Endothelial cell of umbilical vein (primary cell): ENCODE results near the gene PFDN4. TPM values are rescaled to one million over a fixed set of nuclear protein-coding genes. Genes with fewer than 3 reads are reported as not detected.

Experiments
- BruUV-seq: library from RNA; stranded (reverse); fragments of 400-500 nt; replicated peaks from 2 replicates; lab custom pipeline; 2021; lab: Mats Ljungman, UMichigan
- CTCF ChIA-PET: fragments of 300-600, 350-600 bp; sonication (Branson Sonifier 250); formaldehyde crosslinking; loops from one replicate; lab custom pipeline; 2021; ENCODE audit warnings: antibody characterized with exemption, inconsistent platforms; lab: Charles Lee
- POLR2A ChIA-PET: fragments of 300-600, 350-600 bp; sonication (Branson Sonifier 250); formaldehyde crosslinking; loops from one replicate; lab custom pipeline; 2021; ENCODE audit warnings: antibody characterized with exemption, inconsistent platforms; lab: Charles Lee
- DNase-seq: peaks from one replicate; pipeline ENCODE4 v3.0.0-alpha.2; 2011; ENCODE audit warnings: low read depth, low spot score
- FAIRE-seq: peaks from 2 replicates; lab custom pipeline; 2011; peaks lifted over from hg19 to GRCh38; lab: Jason Lieb, UNC
- H2AFZ ChIP-seq: 2 replicates; pipeline ENCODE4 v1.6.0; 2012; ENCODE audit warnings: low read depth, low read length, control low read depth, inconsistent platforms
- H3K27ac ChIP-seq: 2 replicates; pipeline ENCODE4 v1.5.1; 2011; ENCODE audit warnings: low read depth, mild to moderate bottlenecking, control low read depth, low read length, moderate library complexity; ENCODE audit not compliant: insufficient read depth
- H3K27me3 ChIP-seq, 2 experiments: 2 replicates each; pipeline versions ENCODE4 v1.6.0 to v1.6.1; 2011; ENCODE audit warnings: low read length in 2 of 2, mixed read lengths in 1 of 2; ENCODE audit not compliant: control insufficient read depth in 2 of 2, insufficient read depth in 2 of 2
- H3K36me3 ChIP-seq, 2 experiments: 2 replicates in 1 of 2; 3 replicates in 1 of 2; pipeline ENCODE4 v1.5.1; 2011; ENCODE audit warnings: low read length in 2 of 2, mild to moderate bottlenecking in 1 of 2, moderate library complexity in 1 of 2; ENCODE audit not compliant: control insufficient read depth in 2 of 2, insufficient read depth in 2 of 2; ENCODE audit errors: extremely low read depth in 1 of 2
- H3K4me1 ChIP-seq: 3 replicates; pipeline ENCODE4 v1.5.1; 2011; ENCODE audit warnings: mild to moderate bottlenecking, low read length; ENCODE audit not compliant: control insufficient read depth, insufficient read depth; ENCODE audit errors: extremely low read depth
- H3K4me2 ChIP-seq: 2 replicates; pipeline ENCODE4 v1.6.1; 2011; ENCODE audit warnings: low read length, control low read depth, mixed read lengths; ENCODE audit not compliant: insufficient read depth
- H3K4me3 ChIP-seq, 3 experiments: fragments of 200-600 bp in 1 of 3; sonication (generic), shearing (Covaris generic) in 1 of 3; replicated peaks in 1 of 3; 2 replicates each; pipeline ENCODE4 v1.5.1; 2011 to 2016; ENCODE audit warnings: control low read depth in 3 of 3, low read length in 3 of 3, mild to moderate bottlenecking in 2 of 3, inconsistent platforms in 1 of 3, low read depth in 1 of 3, moderate library complexity in 1 of 3; ENCODE audit not compliant: insufficient read depth in 1 of 3
- H3K79me2 ChIP-seq: 2 replicates; pipeline ENCODE4 v1.6.0; 2012; ENCODE audit warnings: low read length, inconsistent platforms; ENCODE audit not compliant: control insufficient read depth, insufficient read depth
- H3K9ac ChIP-seq: replicated peaks from 2 replicates; pipeline ENCODE3; 2011; ENCODE audit warnings: low read length, control low read depth; ENCODE audit not compliant: insufficient read depth; ENCODE audit errors: extremely low read depth
- H3K9me1 ChIP-seq: replicated peaks from 3 replicates; pipeline ENCODE4 v1.6.0; 2011; ENCODE audit warnings: mild to moderate bottlenecking, low read length; ENCODE audit not compliant: control insufficient read depth, insufficient read depth; ENCODE audit errors: extremely low read depth
- H3K9me3 ChIP-seq: replicated peaks from 2 replicates; pipeline ENCODE4 v1.5.1; 2012; ENCODE audit warnings: low read length, inconsistent platforms; ENCODE audit not compliant: control insufficient read depth, insufficient read depth
- H4K20me1 ChIP-seq: replicated peaks from 2 replicates; pipeline ENCODE3; 2011; ENCODE audit warnings: mild to moderate bottlenecking, low read length; ENCODE audit not compliant: control insufficient read depth, insufficient read depth; ENCODE audit errors: extremely low read depth
- EZH2 ChIP-seq: IDR thresholded peaks from 2 replicates; pipeline ENCODE4 v1.6.1; 2012; ENCODE audit warnings: borderline replicate concordance, low read depth, mild to moderate bottlenecking, moderate library complexity, low read length, inconsistent platforms; ENCODE audit not compliant: severe bottlenecking
- FOS ChIP-seq: IDR thresholded peaks from 2 replicates; pipeline ENCODE4 v1.6.1; 2011; ENCODE audit warnings: mild to moderate bottlenecking, low read length, moderate library complexity, borderline replicate concordance; ENCODE audit not compliant: insufficient read depth
- GATA2 ChIP-seq: IDR thresholded peaks from 2 replicates; pipeline ENCODE4 v1.7.0; 2011; ENCODE audit warnings: low read depth, mild to moderate bottlenecking, moderate library complexity, mixed read lengths, low read length; ENCODE audit not compliant: insufficient read length, insufficient read depth
- JUN ChIP-seq: IDR thresholded peaks from 2 replicates; pipeline ENCODE4 v1.6.1; 2011; ENCODE audit warnings: borderline replicate concordance, low read depth; ENCODE audit not compliant: insufficient read length, insufficient read depth
- MYC ChIP-seq: IDR thresholded peaks from one replicate; pipeline ENCODE4 v1.6.1; 2011; ENCODE audit warnings: mild to moderate bottlenecking, low read depth, low read length
- POLR2A ChIP-seq: IDR thresholded peaks from 2 replicates; pipeline ENCODE4 v1.6.1; 2012; ENCODE audit warnings: low read depth, mild to moderate bottlenecking, control low read depth, low read length
- POLR2AphosphoS5 ChIP-seq: IDR thresholded peaks from 2 replicates; pipeline ENCODE4 v1.6.1; 2012; ENCODE audit warnings: low read depth, mild to moderate bottlenecking, control low read depth, low read length, moderate library complexity; ENCODE audit not compliant: insufficient read depth
- dilution Hi-C: fragments of 300-500 bp; cut with MboI; formaldehyde crosslinking; loops from one replicate; pipeline ENCODE4 v1.15.0; 2019; ENCODE audit warnings: low sequenced_read_pairs; ENCODE audit not compliant: extremely low pct_ligation_motif_present
- intact Hi-C: fragments of 100-400 bp; cut with micrococcal nuclease; formaldehyde crosslinking; loops from one replicate; pipeline ENCODE4 v1.10.0; 2022
- polyA plus RNA-seq, 4 experiments: library from polyadenylated mRNA; depleted of rRNA in 3 of 4; stranded (reverse) in 3 of 4; unstranded in 1 of 4; fragments of >200 nt; gene quantifications; 2 replicates each; pipeline versions ENCODE4 v1.2.1 to v1.2.3, GENCODE V29; 2011 to 2012; ENCODE audit warnings: missing spikeins in 1 of 4
- total RNA-seq: library from RNA; stranded (reverse); gene quantifications from 2 replicates; pipeline ENCODE4 v1.2.3, GENCODE V29; 2021
- TF ChIP-seq, protein P1 (sequence below), 2 donors: IDR thresholded peaks; 1 replicate in 1 of 2; 2 replicates in 1 of 2; pipeline ENCODE4 v1.5.1; 2011; ENCODE audit warnings: low read length in 2 of 2, mild to moderate bottlenecking in 2 of 2, moderate library complexity in 2 of 2, control low read depth in 1 of 2, inconsistent platforms in 1 of 2, low read depth in 1 of 2; ENCODE audit not compliant: insufficient read depth in 1 of 2; ENCODE audit errors: extremely low read depth in 1 of 2
- TF ChIP-seq, protein P2 (sequence below): IDR thresholded peaks from 2 replicates; pipeline ENCODE4 v1.6.1; 2011; ENCODE audit not compliant: insufficient read depth, insufficient read length

Gene PFDN4
- total and polyA plus RNA-seq, 2 donors (not counting 3 experiments of a cell fraction or from before 2014, with no cell fraction given), result 17.5 to 44.2 TPM

DNA sequence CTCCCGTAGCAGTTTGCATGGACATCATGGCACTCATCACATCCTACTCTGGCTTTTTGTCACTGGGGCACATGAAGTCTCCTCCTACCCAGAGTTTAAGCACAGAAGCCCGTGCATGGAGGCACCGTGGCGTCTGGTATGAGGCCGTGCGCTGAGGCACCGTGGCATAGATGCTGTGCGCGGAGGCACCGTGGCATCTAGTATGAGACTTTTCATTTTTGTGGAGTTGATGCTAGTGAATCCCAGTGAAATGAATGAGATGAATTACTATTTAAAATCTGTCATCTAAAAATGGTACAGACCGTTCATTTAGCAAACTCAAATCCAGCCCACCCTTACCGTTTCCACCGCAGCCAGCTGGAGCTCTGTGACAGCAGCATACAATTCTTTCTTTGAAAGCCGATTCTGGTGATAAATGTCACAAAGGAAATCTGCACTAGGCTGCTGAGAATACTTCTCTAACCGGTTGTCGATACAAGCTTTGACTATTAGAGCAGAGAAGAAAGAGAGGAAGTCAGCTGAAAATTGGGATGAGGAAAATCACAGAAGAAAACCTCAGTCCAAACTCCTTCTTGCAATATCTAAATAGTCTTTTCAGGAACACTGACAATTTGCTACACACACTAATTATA, 45.4 kb upstream of the PFDN4 start:
- intact Hi-C loops (no loop called here), dilution Hi-C loops (no loop called here)
- H3K4me1 ChIP-seq, result no peaks in the 10 kb centered on the region
- H3K4me2 ChIP-seq, result no peak overlapping the region
- CTCF ChIA-PET, result no interaction called here
- no peak overlapping the region for H3K27ac ChIP-seq
- H3K9me1 ChIP-seq, result no peaks in the 10 kb centered on the region
- FAIRE-seq, result no peak
- no peak for DNase-seq
- no TSS peak for BruUV-seq
- H3K27me3 ChIP-seq, result no peaks in the 10 kb centered on the region
- H3K4me3 ChIP-seq, result no peak overlapping the region
- no peaks in the 10 kb centered on the region for H3K9me3 ChIP-seq
- no peaks in the 10 kb centered on the region for H3K79me2 ChIP-seq
- no peak overlapping the region for H2AFZ ChIP-seq
- POLR2A ChIA-PET, result no interaction called here
- H3K36me3 ChIP-seq, result no peaks in the 10 kb centered on the region
- no peak overlapping the region for H3K9ac ChIP-seq
- no peaks in the 10 kb centered on the region for H4K20me1 ChIP-seq
- no peak for TF ChIP-seq POLR2AphosphoS5
- TF ChIP-seq, protein P1, sequence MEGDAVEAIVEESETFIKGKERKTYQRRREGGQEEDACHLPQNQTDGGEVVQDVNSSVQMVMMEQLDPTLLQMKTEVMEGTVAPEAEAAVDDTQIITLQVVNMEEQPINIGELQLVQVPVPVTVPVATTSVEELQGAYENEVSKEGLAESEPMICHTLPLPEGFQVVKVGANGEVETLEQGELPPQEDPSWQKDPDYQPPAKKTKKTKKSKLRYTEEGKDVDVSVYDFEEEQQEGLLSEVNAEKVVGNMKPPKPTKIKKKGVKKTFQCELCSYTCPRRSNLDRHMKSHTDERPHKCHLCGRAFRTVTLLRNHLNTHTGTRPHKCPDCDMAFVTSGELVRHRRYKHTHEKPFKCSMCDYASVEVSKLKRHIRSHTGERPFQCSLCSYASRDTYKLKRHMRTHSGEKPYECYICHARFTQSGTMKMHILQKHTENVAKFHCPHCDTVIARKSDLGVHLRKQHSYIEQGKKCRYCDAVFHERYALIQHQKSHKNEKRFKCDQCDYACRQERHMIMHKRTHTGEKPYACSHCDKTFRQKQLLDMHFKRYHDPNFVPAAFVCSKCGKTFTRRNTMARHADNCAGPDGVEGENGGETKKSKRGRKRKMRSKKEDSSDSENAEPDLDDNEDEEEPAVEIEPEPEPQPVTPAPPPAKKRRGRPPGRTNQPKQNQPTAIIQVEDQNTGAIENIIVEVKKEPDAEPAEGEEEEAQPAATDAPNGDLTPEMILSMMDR (IDR thresholded peaks at IDR 0.05; ENCODE audit: extremely low read depth in 1 of 2, insufficient read depth in 1 of 2, low read depth in 1 of 2, low read length in 2 of 2), result no peak
- TF ChIP-seq, protein P2, sequence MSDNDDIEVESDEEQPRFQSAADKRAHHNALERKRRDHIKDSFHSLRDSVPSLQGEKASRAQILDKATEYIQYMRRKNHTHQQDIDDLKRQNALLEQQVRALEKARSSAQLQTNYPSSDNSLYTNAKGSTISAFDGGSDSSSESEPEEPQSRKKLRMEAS, result no peak
- TF ChIP-seq MYC, result no peak
- TF ChIP-seq POLR2A, result no peak
- TF ChIP-seq FOS, result no peak
- TF ChIP-seq GATA2, result no peak
- no peak for TF ChIP-seq JUN
- no peak for TF ChIP-seq EZH2
